HepG2 (cell line): ENCODE results near the gene MUC6. TPM values are rescaled to one million over a fixed set of nuclear protein-coding genes. Genes with fewer than 3 reads are reported as not detected.
A peak's percentile ranks its signal among the peaks of the same experiment; 100 is the strongest.

ENCODE experiments used
- ATAC-seq: fragments of 200-7000 bp; cut with Tn5 transposase; 3 replicates; pipeline ENCODE4 v1.9.1; 2020; ENCODE audit warnings: mild to moderate bottlenecking, moderate library complexity
- BruUV-seq: library from RNA; stranded (reverse); fragments of 400-500 nt; replicated peaks from 2 replicates; lab custom pipeline; 2021; lab: Mats Ljungman, UMichigan
- CTCF ChIA-PET: fragments of 300-600 bp; formaldehyde crosslinking; extraction: SDS; loops from one replicate; lab custom pipeline; 2021; ENCODE audit warnings: low total read pairs, inconsistent platforms, low intra/inter-chr PET ratio; lab: Yijun Ruan, JAX
- POLR2A ChIA-PET: fragments of 350-600 bp; sonication (Branson Sonifier 250); formaldehyde crosslinking; loops from one replicate; lab custom pipeline; 2020; ENCODE audit warnings: antibody characterized with exemption, inconsistent platforms; lab: Yijun Ruan, JAX
- DNase-seq: peaks from one replicate; pipeline ENCODE4 v3.0.0-alpha.2; 2015; ENCODE audit warnings: low spot score
- FAIRE-seq: peaks from 3 replicates; lab custom pipeline; 2011; peaks lifted over from hg19 to GRCh38; lab: Jason Lieb, UNC
- H2AFZ ChIP-seq: one replicate; pipeline ENCODE4 v1.6.1; 2011; ENCODE audit warnings: low read length, inconsistent platforms
- H3K27ac ChIP-seq: fragments of 300-600 bp; 3 replicates; pipeline ENCODE4 v1.8.0; 2011; ENCODE audit warnings: mixed run types, mild to moderate bottlenecking, mixed read lengths, low read length, inconsistent platforms; ENCODE audit not compliant: insufficient read depth; ENCODE audit errors: extremely low read length
- H3K27me3 ChIP-seq, 2 experiments: fragments of 200-600 bp in 1 of 2; 2 replicates in 1 of 2; 3 replicates in 1 of 2; pipeline versions ENCODE4 v1.6.0 to v1.8.0; 2011; ENCODE audit warnings: low read length in 2 of 2, mild to moderate bottlenecking in 2 of 2, moderate library complexity in 2 of 2, inconsistent platforms in 1 of 2; ENCODE audit not compliant: insufficient read depth in 2 of 2, control insufficient read depth in 1 of 2
- H3K36me3 ChIP-seq, 2 experiments: fragments of 200-600 bp in 1 of 2; replicated peaks in 1 of 2; 2 replicates in 1 of 2; 3 replicates in 1 of 2; pipeline versions ENCODE4 v1.5.1 to v1.8.0; 2011; ENCODE audit warnings: low read length in 2 of 2, inconsistent platforms in 1 of 2; ENCODE audit not compliant: insufficient read depth in 2 of 2, control insufficient read depth in 1 of 2
- H3K4me1 ChIP-seq: 2 replicates; pipeline ENCODE4 v1.5.1; 2012; ENCODE audit warnings: low read length, inconsistent platforms; ENCODE audit not compliant: insufficient read depth
- H3K4me2 ChIP-seq: 2 replicates; pipeline ENCODE4 v1.6.0; 2011; ENCODE audit warnings: low read depth, low read length, inconsistent platforms
- H3K4me3 ChIP-seq, 3 experiments: fragments of 200-600 bp in 1 of 3; sonication (generic), shearing (Covaris generic) in 1 of 3; replicated peaks in 1 of 3; 2 replicates each; pipeline ENCODE4 v1.5.1; 2011 to 2016; ENCODE audit warnings: low read length in 3 of 3, inconsistent platforms in 2 of 3, low read depth in 2 of 3, mild to moderate bottlenecking in 2 of 3, control low read depth in 1 of 3, mixed read lengths in 1 of 3; ENCODE audit not compliant: insufficient read depth in 1 of 3
- H3K79me2 ChIP-seq: one replicate; pipeline ENCODE4 v1.6.1; 2011; ENCODE audit warnings: low read length, inconsistent platforms; ENCODE audit not compliant: insufficient read depth
- H3K9ac ChIP-seq: 2 replicates; pipeline ENCODE4 v1.6.0; 2011; ENCODE audit warnings: mild to moderate bottlenecking, low read depth, low read length, inconsistent platforms; ENCODE audit not compliant: insufficient read depth
- H3K9me3 ChIP-seq: 2 replicates; pipeline ENCODE4 v1.5.1; 2012; ENCODE audit warnings: mild to moderate bottlenecking, low read length
- H4K20me1 ChIP-seq: 2 replicates; pipeline ENCODE4 v1.6.0; 2011; ENCODE audit warnings: inconsistent platforms, mild to moderate bottlenecking, low read length, moderate library complexity; ENCODE audit not compliant: insufficient read depth
- HCFC1 ChIP-seq: fragments of 150-350 bp; IDR thresholded peaks from 2 replicates; pipeline ENCODE4 v1.6.1; 2014; ENCODE audit warnings: low read depth, low read length
- SKI ChIP-seq: fragments of 450-650 bp; IDR thresholded peaks from one replicate; pipeline ENCODE4 v1.6.1; 2018; ENCODE audit warnings: mild to moderate bottlenecking; ENCODE audit not compliant: partially characterized antibody
- ZFP36L1 ChIP-seq: sonication (generic); formaldehyde crosslinking; IDR thresholded peaks from 2 replicates; pipeline ENCODE4 v1.8.0; 2022; ENCODE audit warnings: mild to moderate bottlenecking, missing genetic modification reagents, moderate library complexity
- ZNF263 ChIP-seq: sonication (generic); formaldehyde crosslinking; IDR thresholded peaks from 2 replicates; pipeline ENCODE4 v1.4.0; 2020; ENCODE audit warnings: missing genetic modification reagents
- ZNF530 ChIP-seq: sonication (generic); formaldehyde crosslinking; IDR thresholded peaks from 2 replicates; pipeline ENCODE4 v1.5.0; 2020; ENCODE audit warnings: low read depth, mild to moderate bottlenecking, missing genetic modification reagents
- ZNF564 ChIP-seq: sonication (generic); formaldehyde crosslinking; IDR thresholded peaks from 2 replicates; pipeline ENCODE4 v1.8.1; 2023; ENCODE audit warnings: mild to moderate bottlenecking, missing genetic modification reagents
- WGBS: methylation state at CpG from one replicate; pipeline ENCODE4 v1.1.6; 2017; ENCODE audit warnings: low lambda C conversion rate; 5-methylcytosine and 5-hydroxymethylcytosine counted together
- in situ Hi-C: cut with HindIII; loops from 2 replicates; pipeline ENCODE4 v1.10.0; 2017; ENCODE audit warnings: low pct_unique_long_range_greater_than_20kb; ENCODE audit not compliant: extremely low pct_ligation_motif_present
- intact Hi-C: fragments of 100-400 bp; cut with micrococcal nuclease; formaldehyde crosslinking; loops from one replicate; pipeline ENCODE4 v1.10.0; 2022; ENCODE audit not compliant: unreplicated experiment
- polyA plus RNA-seq, 8 experiments: library from polyadenylated mRNA; depleted of rRNA in 3 of 8; stranded (reverse) in 7 of 8; unstranded in 1 of 8; fragments of >200 nt; fragmentation: Illumina TruSeq in 4 of 8; extraction: Trizol in 4 of 8; gene quantifications; 2 replicates each; pipeline versions ENCODE4 v1.2.1 to v1.2.3, GENCODE V29; 2011 to 2016; ENCODE audit warnings: low read depth in 4 of 8, missing spikeins in 1 of 8, mixed read lengths in 1 of 8; ENCODE audit not compliant: insufficient read depth in 1 of 8
- total RNA-seq, 5 experiments: library from RNA; depleted of rRNA; stranded (reverse); fragments of >200 nt; fragmentation: Illumina TruSeq; extraction: Trizol; gene quantifications; 2 replicates each; pipeline ENCODE4 v1.2.3, GENCODE V29; 2016; ENCODE audit warnings: low read depth in 1 of 5
- TF ChIP-seq, protein P1 (sequence below): sonication (generic); formaldehyde crosslinking; IDR thresholded peaks from 2 replicates; pipeline ENCODE4 v1.5.0; 2020; ENCODE audit warnings: missing genetic modification reagents, mild to moderate bottlenecking, borderline replicate concordance
- TF ChIP-seq, protein P2 (sequence below): sonication (generic); formaldehyde crosslinking; IDR thresholded peaks from 2 replicates; pipeline ENCODE4 v1.4.0; 2020; ENCODE audit warnings: missing genetic modification reagents

The MUC6 gene
- total and polyA plus RNA-seq, 2 of the 13 experiments (the other 11 are each of a cell fraction or from before 2014, with no cell fraction given) = not detected

DNA sequence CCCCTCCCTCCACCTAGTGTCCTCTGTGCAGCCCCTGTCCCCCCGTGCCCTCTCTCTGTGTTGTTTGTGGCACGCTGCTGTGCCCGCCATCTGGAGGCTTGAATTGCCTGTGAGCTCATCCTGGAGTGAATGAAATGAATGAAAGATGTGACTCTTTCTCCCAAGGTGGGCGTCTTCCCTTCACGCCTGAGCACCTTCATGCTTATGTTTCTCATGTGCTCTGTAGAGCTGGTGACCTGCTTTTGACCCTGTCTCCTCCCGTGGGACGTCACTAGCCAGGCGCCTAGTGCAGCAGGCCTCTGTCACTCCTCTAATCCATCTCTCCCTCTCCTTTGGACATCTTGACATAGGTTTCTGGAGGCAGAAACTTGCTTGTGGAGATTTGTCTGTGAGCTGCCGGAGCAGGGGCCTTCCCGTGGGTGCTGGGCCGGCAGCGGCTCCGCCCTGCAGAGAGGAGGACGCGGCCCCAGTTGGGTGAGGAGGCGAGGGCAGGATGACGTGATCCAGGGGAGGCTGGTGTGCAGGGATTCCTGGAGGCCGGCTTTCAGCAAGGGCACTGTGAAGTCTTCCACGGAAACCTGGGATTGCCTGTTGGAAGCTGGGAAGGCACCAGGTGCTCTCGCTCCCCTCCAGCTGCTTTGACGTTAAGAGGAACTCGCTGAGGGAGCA lies 40.6 kb downstream of the MUC6 start (continued):
- TF ChIP-seq, protein P1, sequence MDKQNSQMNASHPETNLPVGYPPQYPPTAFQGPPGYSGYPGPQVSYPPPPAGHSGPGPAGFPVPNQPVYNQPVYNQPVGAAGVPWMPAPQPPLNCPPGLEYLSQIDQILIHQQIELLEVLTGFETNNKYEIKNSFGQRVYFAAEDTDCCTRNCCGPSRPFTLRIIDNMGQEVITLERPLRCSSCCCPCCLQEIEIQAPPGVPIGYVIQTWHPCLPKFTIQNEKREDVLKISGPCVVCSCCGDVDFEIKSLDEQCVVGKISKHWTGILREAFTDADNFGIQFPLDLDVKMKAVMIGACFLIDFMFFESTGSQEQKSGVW (CRISPR knock-in tag) = no peak
- TF ChIP-seq, protein P2, sequence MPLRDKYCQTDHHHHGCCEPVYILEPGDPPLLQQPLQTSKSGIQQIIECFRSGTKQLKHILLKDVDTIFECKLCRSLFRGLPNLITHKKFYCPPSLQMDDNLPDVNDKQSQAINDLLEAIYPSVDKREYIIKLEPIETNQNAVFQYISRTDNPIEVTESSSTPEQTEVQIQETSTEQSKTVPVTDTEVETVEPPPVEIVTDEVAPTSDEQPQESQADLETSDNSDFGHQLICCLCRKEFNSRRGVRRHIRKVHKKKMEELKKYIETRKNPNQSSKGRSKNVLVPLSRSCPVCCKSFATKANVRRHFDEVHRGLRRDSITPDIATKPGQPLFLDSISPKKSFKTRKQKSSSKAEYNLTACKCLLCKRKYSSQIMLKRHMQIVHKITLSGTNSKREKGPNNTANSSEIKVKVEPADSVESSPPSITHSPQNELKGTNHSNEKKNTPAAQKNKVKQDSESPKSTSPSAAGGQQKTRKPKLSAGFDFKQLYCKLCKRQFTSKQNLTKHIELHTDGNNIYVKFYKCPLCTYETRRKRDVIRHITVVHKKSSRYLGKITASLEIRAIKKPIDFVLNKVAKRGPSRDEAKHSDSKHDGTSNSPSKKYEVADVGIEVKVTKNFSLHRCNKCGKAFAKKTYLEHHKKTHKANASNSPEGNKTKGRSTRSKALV (CRISPR knock-in tag) = no peak
- TF ChIP-seq HCFC1 (no peak), ZNF564 (no peak), ZNF530 (CRISPR knock-in tag) (no peak), ZFP36L1 (CRISPR knock-in tag) (no peak)
- TF ChIP-seq, all 625 proteins: peak for 0

DNA sequence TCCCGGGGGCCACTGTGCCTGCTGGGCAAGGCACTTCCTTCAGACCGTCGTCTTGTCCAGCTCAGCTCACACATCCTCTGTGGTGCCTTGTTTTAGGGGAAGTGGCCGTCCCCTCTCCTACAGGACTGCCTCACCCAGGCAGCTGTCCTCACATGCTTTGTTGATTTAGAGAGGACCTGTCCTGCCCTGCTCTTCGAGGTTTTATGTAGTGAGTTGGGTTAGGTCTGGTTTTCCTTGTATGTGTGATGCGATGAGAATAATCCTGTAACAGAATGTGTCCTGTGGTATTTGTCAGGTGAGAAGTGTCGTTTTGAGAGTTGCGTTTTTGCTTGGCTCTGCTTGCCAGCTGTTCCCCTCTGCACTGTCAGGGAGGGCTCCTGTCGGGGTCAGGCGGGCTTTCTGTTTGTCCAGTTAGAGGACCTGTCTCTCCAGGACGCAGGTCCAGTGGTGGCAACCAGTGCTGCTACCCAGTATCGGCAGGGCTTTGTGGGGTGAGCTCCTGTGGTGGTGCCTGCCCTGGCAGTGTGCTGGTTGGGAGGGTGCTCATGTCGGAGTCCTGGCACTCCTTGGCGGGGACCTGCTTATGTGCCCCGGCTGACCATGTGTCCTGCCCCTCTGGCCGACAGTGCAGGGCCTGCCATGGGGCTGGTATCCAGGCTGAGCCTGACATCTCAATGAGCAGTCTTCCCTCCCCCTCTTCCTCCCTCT lies 41.3 kb downstream of the MUC6 start:
- Histone ChIP-seq H3K9ac (no peak overlapping the region), H3K79me2 (no peaks in the 10 kb centered on the region), H2AFZ (no peak overlapping the region), H3K27ac (no peak overlapping the region), H3K9me3 (no peaks in the 10 kb centered on the region), H3K36me3 (peaks cover 19 to 41% of the 10 kb centered on the region in 2 experiments; a peak in 4 of 5 replicates), H3K4me3 (no peak overlapping the region), H3K27me3 (no peaks in the 10 kb centered on the region), H4K20me1 (no peaks in the 10 kb centered on the region), H3K4me1 (no peaks in the 10 kb centered on the region), H3K4me2 (no peak overlapping the region)
- no TSS peak for BruUV-seq
- no peak for DNase-seq
- TF ChIP-seq SKI (no peak), ZNF263 (CRISPR knock-in tag) (peak; percentile 48; the same call in 1 of the 2 replicates)
- in situ Hi-C loops = no loop called here
- no peak for FAIRE-seq
- ChIA-PET POLR2A (no interaction called here), CTCF (no interaction called here)
- intact Hi-C loops = no loop called here
- 92% methylated on average over 11 of the region's 16 CpGs for WGBS
- peak; percentile 42 for ATAC-seq
